HL-60 (cell line): ENCODE results near the gene ZBTB32.
A peak's percentile ranks its signal among the peaks of the same experiment; 100 is the strongest.

Experiments used
- GABPA ChIP-seq: IDR thresholded peaks from 2 replicates; pipeline ENCODE4 v1.6.1; 2012; ENCODE audit warnings: low read depth
- TF ChIP-seq, protein P1 (sequence below): IDR thresholded peaks from one replicate; pipeline ENCODE4 v1.5.1; 2011; ENCODE audit warnings: low read length, control low read depth, inconsistent platforms; ENCODE audit not compliant: insufficient read depth

- TF ChIP-seq, protein P1, sequence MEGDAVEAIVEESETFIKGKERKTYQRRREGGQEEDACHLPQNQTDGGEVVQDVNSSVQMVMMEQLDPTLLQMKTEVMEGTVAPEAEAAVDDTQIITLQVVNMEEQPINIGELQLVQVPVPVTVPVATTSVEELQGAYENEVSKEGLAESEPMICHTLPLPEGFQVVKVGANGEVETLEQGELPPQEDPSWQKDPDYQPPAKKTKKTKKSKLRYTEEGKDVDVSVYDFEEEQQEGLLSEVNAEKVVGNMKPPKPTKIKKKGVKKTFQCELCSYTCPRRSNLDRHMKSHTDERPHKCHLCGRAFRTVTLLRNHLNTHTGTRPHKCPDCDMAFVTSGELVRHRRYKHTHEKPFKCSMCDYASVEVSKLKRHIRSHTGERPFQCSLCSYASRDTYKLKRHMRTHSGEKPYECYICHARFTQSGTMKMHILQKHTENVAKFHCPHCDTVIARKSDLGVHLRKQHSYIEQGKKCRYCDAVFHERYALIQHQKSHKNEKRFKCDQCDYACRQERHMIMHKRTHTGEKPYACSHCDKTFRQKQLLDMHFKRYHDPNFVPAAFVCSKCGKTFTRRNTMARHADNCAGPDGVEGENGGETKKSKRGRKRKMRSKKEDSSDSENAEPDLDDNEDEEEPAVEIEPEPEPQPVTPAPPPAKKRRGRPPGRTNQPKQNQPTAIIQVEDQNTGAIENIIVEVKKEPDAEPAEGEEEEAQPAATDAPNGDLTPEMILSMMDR = no peak
- 0 out of 2 replicates have a peak, but pooled peaks have one; percentile 4 for TF ChIP-seq GABPA
These were observed 36.8 kb downstream of the ZBTB32 start for GRCh38 chr19:35741203-35741515.
